GM06990 (cell line): ENCODE data around the gene F12.

Experiments used
- DNase-seq: peaks from one replicate; pipeline ENCODE4 v3.0.0-alpha.2; 2011; ENCODE audit not compliant: insufficient read length; ENCODE audit errors: extremely low read depth
- H3K27me3 ChIP-seq: replicated peaks from 2 replicates; pipeline ENCODE4 v1.6.0; 2011; ENCODE audit warnings: low read length; ENCODE audit not compliant: control insufficient read depth, insufficient read depth
- H3K36me3 ChIP-seq: 2 replicates; pipeline ENCODE4 v1.5.1; 2011; ENCODE audit warnings: low read length; ENCODE audit not compliant: control insufficient read depth, insufficient read depth
- H3K4me3 ChIP-seq: replicated peaks from 2 replicates; pipeline ENCODE4 v1.5.1; 2011; ENCODE audit warnings: low read depth, mild to moderate bottlenecking, control low read depth, low read length
- TF ChIP-seq, protein P1 (sequence below): IDR thresholded peaks from 2 replicates; pipeline ENCODE4 v1.5.1; 2011; ENCODE audit warnings: low read length, control low read depth, mild to moderate bottlenecking, inconsistent platforms; ENCODE audit not compliant: insufficient read depth, poor library complexity, severe bottlenecking

The F12 gene

DNA sequence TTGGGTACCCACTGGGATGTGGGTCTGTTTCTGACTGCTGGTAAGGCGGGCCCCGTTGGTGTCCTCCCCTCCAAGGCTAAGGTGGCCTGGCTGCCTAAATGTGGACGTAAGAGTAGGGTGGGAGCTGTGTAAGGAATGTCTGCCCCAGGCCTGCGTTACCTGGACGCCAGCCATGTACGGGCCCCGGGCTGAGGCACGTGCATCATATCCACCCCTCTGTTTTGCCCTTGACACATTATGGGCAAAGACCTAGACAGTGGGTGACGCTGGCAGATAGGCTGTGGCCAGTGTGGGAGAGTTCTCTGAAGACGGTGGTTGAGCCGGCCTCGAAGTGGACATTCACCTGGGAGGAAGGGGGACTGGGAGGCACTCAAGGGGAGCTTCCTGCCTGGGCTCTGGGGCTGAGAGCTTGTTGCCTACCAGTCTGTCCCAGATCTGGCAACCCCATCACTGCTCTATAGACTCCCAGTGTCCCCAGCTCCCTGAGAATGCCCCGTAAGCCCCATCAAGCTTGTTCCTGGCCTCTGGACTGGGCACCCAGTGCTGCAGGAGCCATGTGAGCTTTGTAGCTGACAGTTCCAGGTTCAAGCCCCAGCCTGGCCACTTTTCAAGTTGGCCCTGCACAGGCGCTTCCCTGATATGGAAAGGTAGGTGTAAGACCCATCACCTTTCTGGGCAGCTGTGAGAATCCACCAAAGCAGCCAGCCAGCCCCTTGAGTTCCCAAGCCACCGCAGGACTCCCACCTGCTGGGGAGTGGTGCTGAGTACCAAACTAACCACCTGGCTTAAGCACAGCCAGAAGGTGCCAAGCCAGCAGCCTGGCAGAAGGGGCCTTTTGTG lies 34.0 kb upstream of the F12 start:
- Histone ChIP-seq H3K36me3 (peaks cover 26% of the 10 kb centered on the region), H3K4me3 (no peak overlapping the region), H3K27me3 (no peaks in the 10 kb centered on the region)
- no peak for DNase-seq
- TF ChIP-seq, protein P1, sequence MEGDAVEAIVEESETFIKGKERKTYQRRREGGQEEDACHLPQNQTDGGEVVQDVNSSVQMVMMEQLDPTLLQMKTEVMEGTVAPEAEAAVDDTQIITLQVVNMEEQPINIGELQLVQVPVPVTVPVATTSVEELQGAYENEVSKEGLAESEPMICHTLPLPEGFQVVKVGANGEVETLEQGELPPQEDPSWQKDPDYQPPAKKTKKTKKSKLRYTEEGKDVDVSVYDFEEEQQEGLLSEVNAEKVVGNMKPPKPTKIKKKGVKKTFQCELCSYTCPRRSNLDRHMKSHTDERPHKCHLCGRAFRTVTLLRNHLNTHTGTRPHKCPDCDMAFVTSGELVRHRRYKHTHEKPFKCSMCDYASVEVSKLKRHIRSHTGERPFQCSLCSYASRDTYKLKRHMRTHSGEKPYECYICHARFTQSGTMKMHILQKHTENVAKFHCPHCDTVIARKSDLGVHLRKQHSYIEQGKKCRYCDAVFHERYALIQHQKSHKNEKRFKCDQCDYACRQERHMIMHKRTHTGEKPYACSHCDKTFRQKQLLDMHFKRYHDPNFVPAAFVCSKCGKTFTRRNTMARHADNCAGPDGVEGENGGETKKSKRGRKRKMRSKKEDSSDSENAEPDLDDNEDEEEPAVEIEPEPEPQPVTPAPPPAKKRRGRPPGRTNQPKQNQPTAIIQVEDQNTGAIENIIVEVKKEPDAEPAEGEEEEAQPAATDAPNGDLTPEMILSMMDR: no peak

DNA sequence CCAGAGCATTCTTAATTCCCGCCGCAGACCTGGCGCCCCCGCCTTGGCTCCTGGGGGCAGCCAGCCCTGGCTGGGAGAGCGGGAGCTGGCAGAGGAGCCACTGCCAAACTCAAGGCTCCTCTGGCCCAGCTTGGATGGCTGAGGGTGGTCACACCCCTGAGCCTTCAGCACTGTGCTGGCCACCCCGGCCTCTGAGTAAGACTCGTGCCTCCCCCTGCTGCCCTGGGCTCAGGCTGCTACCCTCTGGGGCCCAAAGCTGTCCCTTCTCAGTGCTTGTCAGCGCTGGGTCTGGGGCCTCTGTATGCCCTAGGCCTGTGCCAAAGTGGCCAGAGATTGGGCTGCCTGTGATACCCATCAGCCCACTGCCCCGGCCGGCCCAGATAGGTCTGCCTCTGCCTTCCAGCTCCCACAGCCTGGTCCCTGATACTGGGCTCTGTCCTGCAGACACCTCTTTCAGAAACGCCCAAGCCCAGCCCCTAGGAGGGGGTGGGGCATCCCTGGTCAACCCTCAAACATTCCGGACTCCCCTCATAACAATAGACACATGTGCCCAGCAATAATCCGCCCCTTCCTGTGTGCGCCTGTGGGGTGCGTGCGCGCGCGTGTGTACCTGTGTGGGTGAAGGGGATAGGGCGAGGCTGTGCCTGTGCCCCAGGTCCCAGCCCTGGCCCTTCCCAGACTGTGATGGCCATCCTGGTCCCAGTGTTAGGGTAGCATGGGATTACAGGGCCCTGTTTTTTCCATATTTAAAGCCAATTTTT lies 32.9 kb upstream of the F12 start:
- no peaks in the 10 kb centered on the region for H3K27me3 ChIP-seq
- H3K4me3 ChIP-seq: no peak overlapping the region
- peak; percentile 16 for DNase-seq
- H3K36me3 ChIP-seq: peaks cover 34% of the 10 kb centered on the region
- TF ChIP-seq, protein P1: no peak

DNA sequence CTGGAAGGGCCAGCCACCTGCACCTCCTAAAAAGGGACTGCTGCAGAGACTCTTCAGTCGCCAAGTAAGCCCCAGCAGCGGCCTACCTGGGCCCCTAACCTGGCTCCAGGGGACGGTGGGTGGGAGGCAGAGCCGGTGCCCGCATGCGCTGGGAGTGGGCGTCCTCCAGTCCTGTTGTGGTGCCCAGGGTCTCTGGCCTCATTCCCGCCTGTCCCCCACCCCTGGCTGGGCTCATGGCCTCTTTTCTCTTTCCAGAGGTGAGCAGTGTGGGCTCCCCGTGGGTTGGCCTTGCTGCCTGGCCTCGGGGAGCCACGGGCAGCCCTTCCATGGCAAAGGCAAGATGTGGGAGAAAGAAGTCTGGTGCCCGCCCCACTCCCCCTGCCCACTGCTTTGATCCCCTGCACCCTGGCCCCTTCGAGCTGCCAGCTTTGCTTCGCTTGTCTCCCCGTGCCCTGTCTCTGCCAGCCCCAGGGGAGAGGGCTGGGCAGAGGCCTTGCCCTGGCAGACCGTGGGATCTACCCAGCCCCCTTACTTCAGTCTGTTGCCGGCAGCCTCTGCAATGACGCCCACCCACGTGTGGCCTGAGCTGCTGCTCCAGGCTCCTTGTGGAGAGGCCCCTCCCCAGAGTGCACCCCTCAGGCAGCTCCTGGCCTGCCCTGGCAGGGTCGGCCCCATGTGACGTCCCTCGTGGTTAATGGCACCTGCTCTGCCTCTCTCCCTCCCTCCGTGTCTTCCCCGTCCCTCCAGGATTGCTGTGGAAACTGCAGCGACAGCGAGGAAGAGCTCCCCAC lies 31.8 kb upstream of the F12 start:
- peaks cover 39% of the 10 kb centered on the region for H3K36me3 ChIP-seq
- no peak overlapping the region for H3K4me3 ChIP-seq
- DNase-seq: no peak
- TF ChIP-seq, protein P1: no peak
- no peaks in the 10 kb centered on the region for H3K27me3 ChIP-seq

DNA sequence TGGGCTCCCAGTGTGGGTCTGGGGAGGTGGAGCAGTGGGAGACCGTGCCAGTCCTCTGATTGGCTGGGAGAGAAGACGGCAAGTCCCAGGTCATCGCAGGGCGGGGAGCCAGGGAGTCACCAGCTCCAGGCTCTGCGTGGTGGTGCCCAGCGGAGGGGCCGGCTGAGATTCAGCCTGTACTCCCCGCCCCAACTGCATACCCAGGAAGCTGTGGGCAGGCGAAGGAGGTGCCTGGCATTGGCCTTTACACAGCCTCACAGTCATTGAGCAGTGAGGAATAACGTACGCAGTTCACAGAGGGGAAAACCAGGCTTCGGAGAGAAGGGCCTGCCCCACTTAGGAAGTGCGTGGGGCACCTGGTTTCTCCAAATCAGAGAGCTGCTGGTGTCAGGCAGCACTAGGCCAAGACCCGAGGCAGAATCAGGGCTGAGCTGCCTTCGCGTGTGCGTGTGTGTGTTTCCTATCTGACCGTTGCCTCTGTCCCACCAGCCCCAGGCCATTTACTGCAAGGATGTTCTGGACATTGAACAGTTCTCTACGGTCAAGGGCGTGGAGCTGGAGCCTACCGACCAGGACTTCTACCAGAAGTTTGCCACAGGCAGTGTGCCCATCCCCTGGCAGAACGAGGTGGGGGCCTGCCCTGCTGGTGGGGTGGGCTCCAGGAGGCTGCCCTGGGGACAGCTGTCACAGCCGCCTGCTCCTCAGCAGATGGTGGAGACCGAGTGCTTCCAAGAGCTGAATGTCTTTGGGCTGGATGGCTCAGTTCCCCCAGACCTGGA lies 31.0 kb upstream of the F12 start:
- no peak for DNase-seq
- Histone ChIP-seq H3K36me3 (peaks cover 42% of the 10 kb centered on the region), H3K27me3 (no peaks in the 10 kb centered on the region), H3K4me3 (no peak overlapping the region)
- TF ChIP-seq, protein P1: no peak

DNA sequence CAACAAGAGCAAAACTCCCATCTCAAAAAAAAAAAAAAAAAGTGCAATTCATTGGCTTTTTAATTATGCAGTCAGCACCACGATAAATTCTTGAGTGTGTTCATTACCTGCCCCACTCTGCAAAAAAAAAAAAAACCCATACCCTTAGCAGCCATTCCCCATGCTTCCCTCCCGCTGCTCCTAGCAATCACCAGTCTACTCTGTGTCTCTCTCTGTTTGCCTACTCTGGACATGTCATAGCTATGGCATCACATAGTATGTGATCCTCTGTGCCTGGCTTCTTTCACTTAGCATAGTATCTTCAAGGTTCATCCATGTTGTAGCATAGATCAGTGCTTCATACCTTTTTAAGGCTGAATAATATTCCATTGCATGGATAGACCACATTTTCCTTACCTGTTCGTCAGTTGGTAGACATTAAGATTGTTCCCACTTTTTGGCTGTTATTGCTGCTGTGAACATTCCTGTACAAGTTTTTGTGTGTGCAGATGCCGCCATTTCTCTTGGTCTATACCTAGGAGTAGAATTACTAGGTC lies 30.2 kb upstream of the F12 start:
- Histone ChIP-seq H3K4me3 (no peak overlapping the region), H3K27me3 (no peaks in the 10 kb centered on the region), H3K36me3 (peaks cover 50% of the 10 kb centered on the region)
- no peak for DNase-seq
- TF ChIP-seq, protein P1: no peak
